IPS DF 4.7 (cell line): Measurements from ENCODE around the gene ZNF432.
"Not testable (repeated sequence)": the region's sequence is repeated elsewhere in the genome, so short reads cannot be mapped to it uniquely, and the experiment has no call there.

Experiments used
- DNase-seq: peaks from one replicate; pipeline ENCODE4 v3.0.0-alpha.2; 2013; ENCODE audit warnings: low spot score; ENCODE audit errors: extremely low read depth

The ZNF432 gene

DNA sequence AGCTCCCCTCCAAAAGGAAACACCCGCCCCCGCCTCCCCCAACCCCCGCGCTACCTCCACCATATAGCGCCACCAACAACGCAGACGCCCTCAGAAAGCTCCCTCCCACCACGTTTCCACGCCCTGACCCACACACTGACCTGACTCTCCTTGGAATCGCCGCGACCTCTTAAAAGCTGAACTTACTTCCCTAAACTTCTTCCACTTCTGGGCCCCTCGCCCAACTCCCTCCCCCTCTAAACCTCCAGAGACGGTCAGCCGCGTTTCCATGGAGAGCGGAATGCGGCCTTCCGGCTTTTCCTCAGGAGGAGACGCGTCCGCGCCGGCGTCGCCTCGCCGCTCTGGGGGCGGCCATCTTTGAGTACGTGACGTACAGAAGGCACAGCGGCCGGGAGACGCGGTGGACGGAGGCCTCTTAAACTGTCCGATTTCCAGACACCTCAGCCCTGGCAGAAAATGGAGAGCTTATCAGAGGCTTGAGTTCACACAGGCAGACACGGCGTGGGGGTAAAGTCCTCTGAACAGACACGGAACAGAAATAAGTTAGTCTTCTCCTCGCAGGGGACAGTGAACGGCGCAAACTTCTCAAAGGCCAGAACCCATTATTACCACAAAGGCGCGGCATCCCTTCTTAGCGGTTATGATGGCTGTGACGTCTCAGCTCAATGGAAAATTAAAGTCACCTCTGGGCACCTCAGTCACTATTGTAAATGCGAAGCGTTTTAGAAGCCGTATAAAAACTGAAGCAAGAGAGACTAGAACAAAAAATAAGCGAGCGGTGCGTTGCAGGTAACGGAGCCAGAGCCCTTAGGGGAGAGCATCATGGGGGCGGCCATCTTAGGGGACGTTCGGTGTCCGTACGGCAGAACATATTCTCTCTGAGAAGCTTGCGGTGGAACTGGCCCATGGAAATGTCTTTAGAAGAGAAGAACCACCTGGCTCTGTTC lies at the start of gene ZNF432:
TSS of gene ZNF432 (minus strand) at position 284 of the 947 bp plus-strand sequence. CDS start 1,970 bp downstream, outside the sequence.
- peak; percentile 93 for DNase-seq

DNA sequence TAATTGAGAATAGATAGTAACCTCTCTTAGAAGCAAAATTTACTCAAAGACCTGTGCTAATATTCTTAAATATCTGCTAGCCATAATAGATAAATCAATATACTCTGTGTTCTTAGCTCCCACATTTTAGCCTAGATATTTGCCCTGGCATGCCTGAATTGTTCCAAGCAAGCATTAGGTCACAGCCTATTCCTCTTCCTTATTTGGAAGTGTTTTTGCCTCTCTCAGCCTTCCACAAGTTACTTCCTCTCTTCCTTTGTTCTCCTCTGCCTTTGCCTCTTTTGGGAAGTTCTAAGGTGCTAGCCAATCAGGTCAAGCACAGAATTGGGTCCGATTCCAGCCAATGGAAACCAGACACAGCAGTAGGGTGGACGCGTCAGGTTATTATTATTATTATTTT lies 47.8 kb upstream of the ZNF432 start:
- not testable (repeated sequence) for DNase-seq

DNA sequence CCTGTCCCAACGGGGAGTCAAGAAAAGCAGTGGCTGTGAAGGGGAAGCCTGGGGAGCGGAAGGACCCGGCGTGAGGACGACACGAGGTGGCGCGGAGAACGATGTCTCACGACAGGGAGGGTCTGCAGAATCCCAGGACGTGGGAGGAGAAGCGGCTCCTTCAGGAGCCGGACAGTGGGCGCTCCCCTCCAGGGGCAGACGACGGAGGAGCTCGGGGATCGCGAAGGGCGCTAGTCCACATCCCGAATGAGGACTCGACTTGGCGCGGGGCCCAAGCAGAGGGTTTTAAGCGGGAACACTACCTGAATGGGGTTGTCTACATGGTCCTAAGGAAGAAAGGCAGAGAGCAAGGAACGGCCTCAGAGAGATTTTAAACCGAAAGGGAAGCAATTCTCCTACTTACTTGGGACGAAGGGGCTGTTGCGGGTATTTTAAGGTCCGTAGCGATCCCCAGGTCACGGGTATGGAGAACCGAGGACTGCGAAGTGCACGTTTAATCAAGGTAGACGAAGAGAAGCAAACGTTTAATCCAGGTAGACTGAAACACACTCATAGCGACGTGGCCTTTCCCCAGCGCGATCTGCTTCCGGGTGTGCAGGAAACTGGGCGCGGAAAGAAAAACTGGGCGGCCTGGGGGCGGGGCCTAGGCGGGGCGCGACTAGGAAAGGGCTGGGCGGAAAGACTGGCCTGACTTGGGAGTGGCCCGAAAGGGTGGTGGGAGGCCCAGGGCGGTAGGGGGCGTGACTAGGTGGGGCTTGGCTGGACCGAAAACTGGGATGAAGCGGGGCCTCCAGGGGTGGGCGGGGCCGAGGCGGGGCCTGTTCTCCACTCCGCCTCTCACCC lies 46.8 kb upstream of the ZNF432 start, which contains the start of gene ZNF841:
TSS of gene ZNF841 (minus strand) at position 594 of the 843 bp plus-strand sequence. CDS start 10,964 bp downstream, outside the sequence.
- peak; percentile 71 for DNase-seq

DNA sequence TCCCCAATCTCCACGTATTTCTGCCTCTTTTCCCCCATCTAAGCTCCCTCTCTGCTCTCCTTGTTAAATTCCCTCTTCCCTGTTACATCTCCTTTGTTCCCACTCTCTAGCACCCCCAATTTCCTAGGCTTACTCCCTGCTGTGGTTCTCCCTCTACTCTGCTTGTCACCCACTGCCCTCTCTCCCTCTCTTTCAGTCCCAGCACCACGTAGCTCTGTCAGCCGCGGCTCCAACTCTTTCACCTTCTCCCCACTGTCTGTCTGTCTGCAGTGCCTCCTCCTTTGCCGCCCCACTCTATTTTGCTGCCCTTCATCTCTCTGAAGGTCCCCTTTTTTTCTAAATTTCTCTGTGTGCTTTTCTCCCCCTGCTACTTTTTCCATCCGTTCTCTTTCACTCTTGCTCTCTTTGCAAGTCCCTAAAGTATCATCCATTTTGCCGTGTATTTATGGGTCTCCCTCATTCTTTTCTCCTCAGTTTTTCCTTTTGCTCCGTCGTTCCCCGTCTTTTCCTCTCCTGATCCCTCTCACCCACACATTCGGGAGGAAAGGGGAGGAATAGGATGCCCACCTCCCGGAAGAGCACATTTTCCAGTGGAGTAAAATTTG lies 46.0 kb upstream of the ZNF432 start:
- no peak for DNase-seq

DNA sequence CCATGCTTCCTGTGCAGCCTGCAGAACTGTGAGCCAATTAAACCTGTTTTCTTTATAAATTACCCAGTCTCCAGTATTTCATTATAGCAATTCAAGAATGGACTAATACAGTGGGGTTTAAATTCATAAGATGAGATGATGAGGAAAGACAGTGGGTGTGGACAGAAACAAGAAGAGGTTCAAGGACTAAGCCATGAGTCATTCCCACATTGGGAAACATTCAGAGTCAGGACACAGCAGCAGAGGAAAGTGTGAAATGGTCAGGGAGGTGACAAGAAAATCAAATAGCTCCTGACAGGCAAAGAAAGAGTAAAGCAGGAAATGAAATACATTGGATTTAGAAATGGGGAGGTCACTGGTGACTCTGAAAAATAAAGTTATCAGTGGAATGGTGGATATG lies 37.8 kb upstream of the ZNF432 start:
- no peak for DNase-seq

DNA sequence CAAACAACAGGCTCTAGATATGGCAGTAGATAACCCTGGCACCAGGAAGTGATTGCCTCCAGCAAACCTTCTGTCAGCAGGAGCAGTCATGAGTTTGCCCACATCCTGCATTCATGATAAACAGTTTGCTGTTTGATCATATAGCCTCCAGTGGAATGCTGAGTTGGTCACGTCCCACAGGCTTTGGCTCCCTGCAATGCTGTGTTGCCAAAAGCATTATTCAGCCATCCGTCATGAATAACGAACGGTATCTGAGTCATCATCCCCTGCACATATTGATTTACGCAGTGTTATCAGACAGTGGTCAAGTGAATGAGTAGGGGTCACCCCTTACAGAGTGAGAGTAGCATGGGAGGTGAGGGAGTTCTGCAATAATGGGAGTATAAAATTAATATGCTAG lies 21.9 kb upstream of the ZNF432 start:
- no peak for DNase-seq

DNA sequence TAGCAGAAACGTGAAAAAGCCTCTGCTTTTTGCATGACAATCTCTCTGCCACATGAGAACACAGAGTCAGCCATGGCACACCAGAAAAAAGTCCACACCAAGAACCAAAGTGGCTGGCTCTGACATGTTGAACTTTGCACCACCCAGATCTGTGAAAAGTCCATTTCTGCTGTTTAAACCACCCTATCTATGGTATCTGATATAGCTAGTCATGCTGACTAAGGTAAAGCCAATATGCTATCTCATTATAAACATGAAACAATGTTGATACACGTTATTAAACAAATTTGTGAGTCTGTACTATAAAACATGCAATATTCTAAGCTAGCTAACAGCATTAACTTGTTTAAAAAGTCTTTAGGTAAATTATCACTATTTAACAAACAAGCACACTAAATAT lies 21.0 kb upstream of the ZNF432 start:
- DNase-seq: no peak

DNA sequence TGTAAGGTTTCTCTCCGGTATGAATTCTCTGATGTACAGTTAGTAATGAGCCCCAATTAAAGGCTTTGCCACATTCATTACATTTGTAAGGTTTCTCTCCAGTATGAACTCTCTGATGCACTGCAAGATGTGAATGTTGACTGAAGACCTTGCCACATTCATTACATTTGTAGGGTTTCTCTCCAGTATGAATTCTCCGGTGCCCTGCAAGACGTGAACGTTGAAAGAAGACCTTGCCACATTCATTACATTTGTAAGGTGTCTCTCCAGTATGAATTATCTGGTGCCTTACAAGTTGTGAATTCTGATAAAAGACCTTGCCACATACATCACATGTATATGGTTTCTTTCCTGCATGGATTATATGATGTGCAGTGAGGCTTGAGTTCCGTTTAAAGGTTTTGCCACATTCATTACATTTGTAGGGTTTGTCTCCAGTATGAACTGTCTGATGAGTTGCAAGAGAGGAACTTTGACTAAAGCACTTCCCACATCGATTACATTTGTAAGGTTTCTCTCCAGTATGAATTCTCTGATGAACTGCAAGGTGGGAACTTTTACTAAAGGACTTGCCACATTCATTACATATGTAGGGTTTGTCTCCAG lies 17.7 kb upstream of the ZNF432 start:
- DNase-seq: no peak

DNA sequence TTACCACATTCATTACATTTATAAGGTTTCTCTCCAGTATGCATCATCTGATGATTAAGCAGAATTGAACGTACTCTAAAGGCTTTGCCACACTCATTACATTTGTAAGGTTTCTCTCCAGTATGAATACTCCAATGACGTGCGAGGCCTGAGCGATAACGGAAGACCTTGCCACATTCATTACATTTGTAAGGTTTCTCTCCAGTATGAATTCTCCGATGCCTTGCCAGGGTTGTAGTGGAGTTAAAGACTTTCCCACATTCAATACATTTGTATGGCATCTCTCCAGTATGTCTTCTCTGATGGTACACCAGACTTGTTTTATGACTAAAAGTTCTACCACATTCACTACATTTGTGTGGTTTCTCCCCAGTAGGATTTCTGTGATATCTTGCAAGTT lies 16.8 kb upstream of the ZNF432 start:
- DNase-seq: no peak

DNA sequence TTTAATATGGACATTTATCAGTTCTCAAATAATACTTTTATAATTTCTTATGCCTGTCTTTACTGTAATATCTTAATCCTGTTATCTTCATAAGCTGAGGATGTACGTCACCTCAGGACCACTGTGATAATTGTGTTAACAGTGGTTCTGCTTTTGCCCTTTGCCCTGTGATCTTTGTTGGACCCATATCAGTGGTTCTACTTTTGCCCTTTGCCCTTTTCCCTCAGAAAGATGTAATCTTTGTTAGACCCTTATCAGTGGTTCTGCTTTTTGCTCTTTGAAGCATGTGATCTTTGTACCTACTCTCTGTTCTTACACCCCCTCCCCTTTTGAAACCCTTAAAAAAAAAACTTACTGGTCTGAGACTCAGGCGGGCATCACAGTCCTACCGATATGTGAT lies 7.8 kb upstream of the ZNF432 start:
- not testable (repeated sequence) for DNase-seq

DNA sequence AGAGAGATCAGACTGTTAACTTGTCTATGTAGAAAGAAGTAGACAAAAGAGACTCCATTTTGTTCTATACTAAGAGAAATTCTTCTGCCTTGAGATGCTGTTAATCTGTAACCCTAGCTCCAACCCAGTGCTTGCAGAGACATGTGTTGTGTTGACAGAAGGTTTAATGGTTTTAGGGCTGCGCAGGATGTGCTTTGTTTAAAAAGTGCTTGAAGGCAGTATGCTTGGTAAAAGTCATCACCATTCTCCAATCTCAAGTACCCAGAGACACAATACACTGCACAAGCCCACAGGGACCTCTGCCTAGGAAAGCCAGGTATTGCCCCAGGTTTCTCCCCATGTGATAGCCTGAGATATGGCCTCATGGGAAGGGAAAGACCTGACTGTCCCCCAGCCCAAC lies 3.1 kb upstream of the ZNF432 start:
- DNase-seq: not testable (repeated sequence)

DNA sequence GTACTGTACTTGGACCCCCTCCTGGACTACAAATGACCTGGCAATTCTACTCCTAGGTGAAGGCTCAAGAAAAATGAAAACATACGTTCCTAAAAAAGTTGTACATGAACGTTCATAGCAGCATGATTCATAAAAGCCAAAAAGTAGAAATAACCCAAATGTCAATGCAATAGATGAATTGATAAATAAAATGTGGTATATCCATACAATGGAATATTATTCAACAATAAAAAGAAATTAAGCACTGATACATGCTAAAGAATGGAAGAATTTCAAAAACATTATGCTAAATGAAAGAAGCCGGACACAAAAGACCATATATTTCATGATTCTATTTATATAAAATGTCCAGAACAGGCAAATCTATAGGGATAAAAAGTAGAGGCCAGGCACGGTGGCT lies 9.5 kb downstream of the ZNF432 start:
- DNase-seq: no peak

DNA sequence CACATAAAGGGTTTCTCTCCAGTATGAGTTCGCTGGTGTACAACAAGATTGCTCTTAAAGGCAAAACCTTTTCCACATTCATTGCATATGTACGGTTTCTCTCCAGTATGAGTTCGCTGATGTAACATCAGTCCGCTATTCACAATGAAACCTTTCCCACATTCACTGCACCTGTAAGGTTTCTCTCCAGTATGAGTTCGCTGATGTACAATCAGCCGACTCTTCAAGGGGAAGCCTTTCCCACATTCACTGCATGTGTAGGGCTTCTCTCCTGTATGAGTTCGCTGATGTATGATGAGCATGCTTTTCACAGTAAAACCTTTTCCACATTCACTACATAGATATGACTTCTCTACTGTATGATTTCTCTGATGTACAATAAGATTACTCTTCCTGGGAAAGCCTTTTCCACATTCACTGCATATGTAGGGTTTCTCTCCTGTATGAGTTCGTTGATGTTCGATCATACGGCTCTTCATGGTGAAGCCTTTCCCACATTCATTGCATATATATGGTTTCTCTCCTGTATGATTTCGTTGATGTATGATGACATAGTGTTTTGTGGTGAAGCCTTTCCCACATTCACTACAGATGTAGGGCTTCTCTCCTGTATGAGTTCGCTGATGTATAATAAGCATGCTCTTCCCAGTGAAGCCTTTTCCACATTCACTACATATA lies 14.4 kb downstream of the ZNF432 start:
- no peak for DNase-seq

DNA sequence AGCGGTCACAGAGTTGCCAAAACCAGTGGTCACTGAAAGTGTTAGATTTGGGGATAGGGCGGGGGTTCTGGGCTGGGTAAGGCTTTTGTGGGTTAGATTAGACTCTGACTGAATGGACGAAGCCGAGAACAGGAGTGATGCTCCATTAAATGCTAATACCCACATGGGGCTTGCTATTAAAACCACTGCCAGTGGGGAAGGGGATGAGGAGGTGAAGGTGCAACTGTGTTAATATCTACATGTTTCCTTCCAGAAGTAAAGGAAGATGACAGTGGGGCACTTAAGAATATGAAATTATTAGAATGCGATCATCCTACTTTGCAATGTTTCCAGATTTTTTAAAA lies 19.9 kb downstream of the ZNF432 start:
- no peak for DNase-seq

DNA sequence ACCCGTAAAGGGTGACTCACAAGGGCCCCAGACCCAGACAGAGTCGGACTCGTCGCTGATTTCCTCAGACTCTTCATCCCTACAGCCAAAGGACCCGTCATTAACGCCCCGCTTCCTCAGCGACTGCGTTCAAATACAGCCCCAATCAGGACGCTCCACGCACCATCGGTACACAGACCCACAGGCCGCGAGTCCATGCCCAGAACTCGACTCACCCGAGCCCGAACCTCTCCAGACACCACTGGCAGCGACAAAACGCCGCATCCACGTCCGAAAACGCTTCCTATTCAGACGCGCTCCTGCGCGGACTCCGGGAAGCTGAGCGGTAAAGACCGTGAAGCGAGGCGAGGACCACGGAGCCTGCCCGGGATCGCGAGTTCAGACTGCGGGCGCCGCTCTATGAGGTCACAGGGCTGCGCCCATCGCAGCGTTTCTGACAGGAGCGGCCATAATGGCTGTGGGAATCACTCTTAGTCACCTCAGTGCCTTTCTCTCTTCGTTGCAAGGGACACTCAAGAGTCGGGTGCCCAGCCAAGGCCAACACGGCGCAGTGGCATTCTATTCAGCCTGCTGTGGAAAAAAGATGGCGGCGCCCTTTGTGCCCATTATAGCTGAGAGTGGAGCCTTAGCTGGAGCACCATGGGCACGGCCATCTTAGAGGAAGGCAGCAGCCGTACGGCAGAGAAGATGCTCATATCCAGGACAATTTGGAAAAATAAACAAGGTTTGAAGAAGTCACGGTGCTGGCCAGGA lies 20.4 kb downstream of the ZNF432 start, which contains the start of gene ZNF614:
TSS of gene ZNF614 (minus strand) at position 353 of the 753 bp plus-strand sequence. CDS start 2,634 bp downstream, outside the sequence.
- DNase-seq: no peak

DNA sequence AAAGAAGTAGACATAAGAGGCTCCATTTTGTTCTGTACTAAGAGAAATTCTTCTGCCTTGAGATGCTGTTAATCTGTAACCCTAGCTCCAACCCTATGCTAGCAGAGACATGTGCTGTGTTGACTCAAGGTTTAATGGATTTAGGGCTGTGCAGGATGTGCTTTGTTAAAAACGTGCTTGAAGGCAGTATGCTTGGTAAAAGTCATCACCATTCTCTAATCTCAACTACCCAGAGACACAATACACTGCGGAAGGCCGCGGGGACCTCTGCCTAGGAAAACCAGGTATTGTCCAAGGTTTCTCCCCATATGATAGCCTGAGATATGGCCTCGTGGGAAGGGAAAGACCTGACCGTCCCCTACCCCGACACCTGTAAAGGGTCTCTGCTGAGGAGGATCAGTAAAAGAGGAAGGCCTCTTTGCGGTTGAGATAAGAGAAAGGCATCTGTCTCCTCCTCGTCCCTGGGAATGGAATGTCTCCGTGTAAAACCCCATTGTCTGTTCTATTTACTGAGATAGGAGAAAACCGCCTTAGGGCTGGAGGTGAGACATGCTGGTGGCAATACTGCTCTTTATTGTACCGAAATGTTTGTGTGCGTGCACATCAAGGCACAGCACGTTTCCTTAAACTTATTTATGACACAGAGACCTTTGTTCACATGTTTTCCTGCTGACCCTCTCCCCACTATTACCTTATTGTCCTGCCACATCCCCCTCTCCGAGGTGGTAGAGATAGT lies 22.2 kb downstream of the ZNF432 start:
- DNase-seq: not testable (repeated sequence)

DNA sequence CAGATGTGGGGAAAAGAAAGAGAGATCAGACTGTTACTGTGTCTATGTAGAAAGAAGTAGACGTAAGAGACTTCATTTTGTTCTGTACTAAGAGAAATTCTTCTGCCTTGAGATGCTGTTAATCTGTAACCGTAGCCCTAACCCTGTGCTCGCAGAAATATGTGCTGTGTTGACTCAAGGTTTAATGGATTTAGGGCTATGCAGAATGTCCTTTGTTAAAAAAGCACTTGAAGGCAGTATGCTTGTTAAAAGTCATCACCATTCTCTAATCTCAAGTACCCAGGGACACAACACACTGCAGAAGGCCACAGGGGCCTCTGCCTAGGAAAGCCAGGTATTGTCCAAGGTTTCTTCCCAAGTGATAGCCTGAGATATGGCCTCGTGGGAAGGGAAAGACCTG lies 24.2 kb downstream of the ZNF432 start:
- DNase-seq: not testable (repeated sequence)

DNA sequence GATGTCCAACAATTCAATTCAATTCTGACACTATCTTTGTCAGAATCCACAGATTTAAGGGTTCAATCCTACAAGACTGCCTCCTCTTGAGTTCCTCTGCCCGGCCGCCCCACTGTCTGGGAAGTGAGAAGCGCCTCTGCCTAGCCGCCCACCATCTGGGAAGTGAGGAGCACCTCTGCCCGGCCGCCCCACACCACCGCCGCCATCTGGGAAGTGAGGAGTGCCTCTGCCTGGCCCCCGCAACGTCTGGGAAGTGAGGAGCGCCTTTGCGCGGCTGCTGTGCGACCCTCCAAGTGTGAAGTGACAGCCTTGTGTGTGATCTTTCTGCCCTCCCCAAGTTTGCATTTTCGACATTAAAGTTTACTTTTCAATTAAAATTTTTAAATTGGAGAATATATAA lies 26.4 kb downstream of the ZNF432 start:
- no peak for DNase-seq

DNA sequence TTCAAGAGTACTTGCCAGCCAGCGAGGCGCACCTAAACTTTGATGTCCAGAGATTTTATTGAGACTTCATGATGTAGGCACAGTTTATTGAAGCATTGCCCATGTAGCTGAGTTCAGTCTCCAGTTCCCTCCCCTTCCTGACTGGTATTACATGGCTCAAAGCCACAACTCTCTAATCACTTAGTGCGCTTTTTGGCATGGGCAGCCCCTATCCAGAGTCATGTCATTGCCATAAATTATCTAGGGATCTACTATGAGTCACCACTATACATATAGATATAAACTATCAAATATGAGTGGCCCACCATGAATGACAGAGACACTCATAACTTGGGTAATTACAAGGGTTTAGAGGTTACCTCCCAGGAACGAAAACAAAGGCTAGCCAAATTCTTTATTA lies 28.1 kb downstream of the ZNF432 start:
- no peak for DNase-seq
